ENCODE results near the gene GTF3C2. TPM values are rescaled to one million over a fixed set of nuclear protein-coding genes. Genes with fewer than 3 reads are reported as not detected.

The GTF3C2 gene
- total RNA-seq, 2 donors from 2014 or later, result 19.1 to 19.7 TPM

GRCh38 chr2:27313882-27314645 lies 42.5 kb downstream of the GTF3C2 start:
- Histone ChIP-seq H3K36me3 (peaks cover 4% of the 10 kb centered on the region), H3K4me3 (no peak overlapping the region), H3K4me1 (no peaks in the 10 kb centered on the region), H3K27ac (no peak overlapping the region), H3K9me3 (no peaks in the 10 kb centered on the region), H3K27me3 (no peaks in the 10 kb centered on the region)
- no peak for TF ChIP-seq CTCF (IDR thresholded peaks at IDR 0.05)
- DNase-seq (ENCODE audit: low spot score), result no peak

- no peak overlapping the region for H3K4me3 ChIP-seq
- H3K36me3 ChIP-seq, result peaks cover 4% of the 10 kb centered on the region
- H3K4me1 ChIP-seq, result peaks cover 0 to 17% of the 10 kb centered on the region in 2 donors
- H3K27me3 ChIP-seq, result peaks cover 0 to 12% of the 10 kb centered on the region in 2 donors
- no peak overlapping the region for H3K27ac ChIP-seq
- no peak for TF ChIP-seq CTCF (IDR thresholded peaks at IDR 0.05)
- DNase-seq (ENCODE audit: low spot score), result no peak
- no peaks in the 10 kb centered on the region for H3K9me3 ChIP-seq
Observed at GRCh38 chr2:27312152-27312551, 44.4 kb downstream of the GTF3C2 start.

- H3K27me3 ChIP-seq, result peaks cover 0 to 15% of the 10 kb centered on the region in 2 donors
- H3K27ac ChIP-seq, result no peak overlapping the region
- H3K4me3 ChIP-seq, result no peak overlapping the region
- peaks cover 0 to 26% of the 10 kb centered on the region in 2 donors for H3K4me1 ChIP-seq
- DNase-seq (ENCODE audit: low spot score), result no peak
- H3K36me3 ChIP-seq, result peaks cover 17% of the 10 kb centered on the region
- H3K9me3 ChIP-seq, result no peaks in the 10 kb centered on the region
- no peak for TF ChIP-seq CTCF (IDR thresholded peaks at IDR 0.05)
Observed at GRCh38 chr2:27309651-27310050, 46.9 kb downstream of the GTF3C2 start.

GRCh38 chr2:27308359-27308881 lies 48.1 kb downstream of the GTF3C2 start, which contains the start of gene UCN:
Gene UCN (minus strand): TSS chr2:27308445. CDS start chr2:27307895, 550 bp downstream.
- Histone ChIP-seq H3K36me3 (peaks cover 17% of the 10 kb centered on the region), H3K4me3 (no peak within 1 kb of the TSS), H3K27me3 (peaks cover 0 to 15% of the 10 kb centered on the region in 2 donors), H3K27ac (no peak within 1 kb of the TSS), H3K9me3 (no peaks in the 10 kb centered on the region), H3K4me1 (peaks cover 0 to 26% of the 10 kb centered on the region in 2 donors)
- no peak for TF ChIP-seq CTCF (IDR thresholded peaks at IDR 0.05)
- DNase-seq (ENCODE audit: low spot score), result no peak

- Histone ChIP-seq H3K27me3 (peaks cover 0 to 15% of the 10 kb centered on the region in 2 donors), H3K9me3 (no peaks in the 10 kb centered on the region), H3K27ac (no peak overlapping the region), H3K36me3 (peaks cover 17% of the 10 kb centered on the region), H3K4me1 (peaks cover 0 to 31% of the 10 kb centered on the region in 2 donors), H3K4me3 (no peak overlapping the region)
- DNase-seq (ENCODE audit: low spot score), result no peak
- TF ChIP-seq CTCF (IDR thresholded peaks at IDR 0.05), result no peak
Observed at GRCh38 chr2:27307545-27308358, 48.8 kb downstream of the GTF3C2 start.

All from right atrium auricular region (tissue), 2 donors.